ENCODE measurements around the gene BLVRA. TPM values are rescaled to one million over a fixed set of nuclear protein-coding genes. Genes with fewer than 3 reads are reported as not detected.

The BLVRA gene
- total RNA-seq, 2 experiments from 2014 or later: 0.91 TPM; not detected in 1

GRCh38 chr7:43843296-43843695, 84.8 kb downstream of the BLVRA start:
- POLR2A ChIA-PET: interaction anchor here (0.7 kb wide), 1 partner anchor 35 kb away, joined by 3 read pairs; no protein-coding TSS in a partner anchor

GRCh38 chr7:43844257-43844656, 85.8 kb downstream of the BLVRA start:
- no TSS peak for BruUV-seq (replicated peaks)
- no peak overlapping the region for H3K4me2 ChIP-seq (ENCODE audit: low read length)
- H4K20me1 ChIP-seq (ENCODE audit: insufficient read depth, low read length): no peaks in the 10 kb centered on the region
- no peak overlapping the region for H3K4me3 ChIP-seq (ENCODE audit: low read depth, low read length, poor library complexity, severe bottlenecking)
- no peak overlapping the region for H2AFZ ChIP-seq (ENCODE audit: low read length)
- H3K9me3 ChIP-seq (ENCODE audit: low read length): no peaks in the 10 kb centered on the region
- POLR2A ChIA-PET: interaction anchor here (0.7 kb wide), 1 partner anchor 103 kb away, joined by 3 read pairs; no protein-coding TSS in a partner anchor
- intact Hi-C loops (cut with micrococcal nuclease; ENCODE audit: unreplicated experiment): no loop called here
- TF ChIP-seq EZH2phosphoT487 (IDR thresholded peaks at IDR 0.05; ENCODE audit: borderline replicate concordance, low read depth, low read length): no peak
- no peaks in the 10 kb centered on the region for H3K36me3 ChIP-seq (ENCODE audit: insufficient read depth, low read length)
- H3K79me2 ChIP-seq (ENCODE audit: insufficient read depth, low read depth, low read length): no peaks in the 10 kb centered on the region
- CTCF ChIA-PET (ENCODE audit: unreplicated experiment): interaction anchor here (0.5 to 0.6 kb wide), 2 partner anchors 313 to 335 kb away, joined by 3 read pairs; no protein-coding TSS in a partner anchor
- no peaks in the 10 kb centered on the region for H3K4me1 ChIP-seq (ENCODE audit: insufficient read depth, low read length, poor library complexity, severe bottlenecking)
- no peaks in the 10 kb centered on the region for H3K9me2 ChIP-seq (ENCODE audit: insufficient read depth, low read length)
- H3K27ac ChIP-seq (ENCODE audit: low read depth, low read length, poor library complexity, severe bottlenecking): no peak overlapping the region
- DNase-seq (ENCODE audit: low spot score): no peak

More at GRCh38 chr7:43843296-43843695, 84.8 kb downstream of the BLVRA start:
- H3K27ac ChIP-seq (ENCODE audit: low read depth, low read length, poor library complexity, severe bottlenecking): no peak overlapping the region
- H3K9me3 ChIP-seq (ENCODE audit: low read length): no peaks in the 10 kb centered on the region
- H3K4me1 ChIP-seq (ENCODE audit: insufficient read depth, low read length, poor library complexity, severe bottlenecking): peaks cover 3% of the 10 kb centered on the region
- H3K4me2 ChIP-seq (ENCODE audit: low read length): no peak overlapping the region
- H4K20me1 ChIP-seq (ENCODE audit: insufficient read depth, low read length): no peaks in the 10 kb centered on the region
- BruUV-seq (replicated peaks): no TSS peak
- no peaks in the 10 kb centered on the region for H3K36me3 ChIP-seq (ENCODE audit: insufficient read depth, low read length)
- TF ChIP-seq CTCF (conservative IDR thresholded peaks at IDR 0.05; ENCODE audit: low read length) (no peak), EZH2phosphoT487 (IDR thresholded peaks at IDR 0.05; ENCODE audit: borderline replicate concordance, low read depth, low read length) (no peak)
- no peak overlapping the region for H2AFZ ChIP-seq (ENCODE audit: low read length)
- intact Hi-C loops (cut with micrococcal nuclease; ENCODE audit: unreplicated experiment): no loop called here
- no peak for DNase-seq (ENCODE audit: low spot score)
- CTCF ChIA-PET (ENCODE audit: unreplicated experiment): no interaction called here
- no peak overlapping the region for H3K4me3 ChIP-seq (ENCODE audit: low read depth, low read length, poor library complexity, severe bottlenecking)
- H3K79me2 ChIP-seq (ENCODE audit: insufficient read depth, low read depth, low read length): no peaks in the 10 kb centered on the region
- no peaks in the 10 kb centered on the region for H3K9me2 ChIP-seq (ENCODE audit: insufficient read depth, low read length)

- Histone ChIP-seq H3K4me3 (ENCODE audit: low read depth, low read length, poor library complexity, severe bottlenecking) (no peak overlapping the region), H3K4me1 (ENCODE audit: insufficient read depth, low read length, poor library complexity, severe bottlenecking) (no peaks in the 10 kb centered on the region), H4K20me1 (ENCODE audit: insufficient read depth, low read length) (no peaks in the 10 kb centered on the region), H3K36me3 (ENCODE audit: insufficient read depth, low read length) (no peaks in the 10 kb centered on the region), H3K27ac (ENCODE audit: low read depth, low read length, poor library complexity, severe bottlenecking) (no peak overlapping the region), H3K9me3 (ENCODE audit: low read length) (no peaks in the 10 kb centered on the region), H3K4me2 (ENCODE audit: low read length) (no peak overlapping the region), H3K9me2 (ENCODE audit: insufficient read depth, low read length) (no peaks in the 10 kb centered on the region), H3K79me2 (ENCODE audit: insufficient read depth, low read depth, low read length) (no peaks in the 10 kb centered on the region), H2AFZ (ENCODE audit: low read length) (no peak overlapping the region)
- BruUV-seq (replicated peaks): no TSS peak
- DNase-seq (ENCODE audit: low spot score): no peak
- TF ChIP-seq CTCF (conservative IDR thresholded peaks at IDR 0.05; ENCODE audit: low read length) (no peak), EZH2phosphoT487 (IDR thresholded peaks at IDR 0.05; ENCODE audit: borderline replicate concordance, low read depth, low read length) (no peak)
- ChIA-PET POLR2A (no interaction called here), CTCF (ENCODE audit: unreplicated experiment) (interaction anchor here (0.5 to 0.6 kb wide), 2 partner anchors 313 to 336 kb away, joined by 3 read pairs; no protein-coding TSS in a partner anchor)
- intact Hi-C loops (cut with micrococcal nuclease; ENCODE audit: unreplicated experiment): no loop called here
Observed at GRCh38 chr7:43844662-43845061, 86.2 kb downstream of the BLVRA start.

Measured in OCI-LY7 (cell line).